GM21529 (cell line): ENCODE data around the gene E2F1.

ENCODE experiments used
- ATAC-seq: cut with Tn5 transposase; IDR thresholded peaks from one replicate; pipeline ENCODE4 v1.9.1; 2021; ENCODE audit not compliant: unreplicated experiment

E2F1 gene

DNA sequence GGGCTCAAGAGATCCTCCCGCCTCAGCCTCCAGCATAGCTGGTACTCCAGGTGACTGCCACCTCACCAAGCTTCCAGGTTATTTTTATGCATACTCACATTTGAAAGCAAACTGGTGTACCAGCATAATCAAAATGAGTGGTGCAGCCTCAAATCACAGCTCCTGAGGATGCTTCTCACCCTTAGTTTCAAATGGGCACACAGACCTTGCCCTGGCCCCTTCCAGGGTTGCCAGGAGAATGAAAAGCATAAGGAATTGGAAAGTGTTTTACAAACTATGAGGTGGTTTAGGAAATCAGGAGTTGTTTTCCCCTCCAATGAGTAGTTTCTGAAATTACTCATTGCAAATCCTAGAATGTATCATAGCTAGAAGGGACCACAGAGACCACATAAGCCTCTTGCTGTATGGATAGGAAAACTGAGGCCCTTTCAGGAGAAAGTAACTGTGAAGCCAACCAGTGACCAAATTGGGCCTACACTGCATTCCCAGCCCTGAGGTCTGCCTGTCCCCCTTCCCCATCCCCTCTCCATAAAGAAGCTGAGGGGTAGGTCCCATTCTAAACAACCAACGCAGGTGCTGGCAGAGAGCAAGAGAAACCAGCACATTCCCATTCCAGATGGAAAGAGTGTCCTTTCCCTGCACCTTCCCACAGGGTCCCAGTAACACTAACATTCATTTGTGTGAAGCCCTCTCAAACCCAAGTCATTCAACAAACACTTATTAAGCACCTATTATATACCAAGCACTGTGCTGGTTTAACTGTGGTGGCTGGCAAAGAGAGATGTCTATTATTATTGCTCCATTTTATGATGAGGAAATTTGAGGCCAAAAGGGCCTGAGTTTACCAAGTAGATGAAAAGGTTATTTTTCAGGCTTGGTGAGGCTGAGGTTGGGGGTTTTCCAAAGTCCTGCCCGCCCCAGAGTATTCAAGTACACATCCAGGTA lies 2.1 kb upstream of the E2F1 start:
- ATAC-seq: no peak

- ATAC-seq: no peak
Observed at GRCh38 chr20:33687370-33687915, 1.3 kb upstream of the E2F1 start.

- ATAC-seq: no peak
Observed at GRCh38 chr20:33686984-33687366, 790 bp upstream of the E2F1 start.

- ATAC-seq: peak; percentile 46
Observed at GRCh38 chr20:33685328-33686099, 671 bp downstream of the E2F1 start.

DNA sequence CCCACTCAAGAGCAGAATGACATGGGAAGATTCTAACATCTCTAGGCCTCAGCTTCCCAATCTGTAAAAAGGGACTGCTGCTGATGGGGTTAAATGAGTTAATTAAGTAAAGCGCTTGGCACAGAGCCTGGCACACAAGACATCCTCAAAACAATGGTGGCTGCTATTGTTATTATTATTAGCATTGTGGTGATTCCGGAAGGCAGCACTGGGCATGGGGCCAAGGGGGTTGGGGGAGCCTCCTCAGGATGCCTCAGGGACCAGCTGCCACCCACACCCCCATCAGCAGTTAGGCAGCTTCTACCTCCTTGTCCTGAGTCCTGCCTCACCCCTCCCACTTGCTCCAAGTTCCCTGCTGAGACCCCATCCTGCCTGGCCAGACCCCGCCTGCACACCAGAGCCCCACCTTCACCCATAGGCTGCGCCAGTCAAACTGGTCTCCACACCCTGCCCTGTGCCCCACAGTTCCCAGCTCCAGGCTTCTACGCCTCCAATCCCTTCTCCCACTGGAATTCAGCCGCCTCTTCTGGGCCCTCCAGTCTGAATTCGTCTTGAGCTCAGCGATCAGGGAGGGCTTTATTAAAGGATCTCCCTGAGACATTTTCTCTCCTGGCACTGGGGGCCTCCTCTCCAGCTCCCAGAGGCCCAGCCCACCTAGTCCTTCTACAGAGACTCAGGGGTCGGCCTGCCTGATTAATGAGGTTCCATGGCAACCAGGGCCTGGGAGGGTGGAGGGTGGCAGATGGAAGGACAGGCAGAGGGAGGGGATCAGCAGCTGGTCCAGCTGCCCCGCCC lies 1.5 kb downstream of the E2F1 start:
- ATAC-seq: no peak

GRCh38 chr20:33681728-33682353 lies 4.3 kb downstream of the E2F1 start:
- ATAC-seq: no peak

DNA sequence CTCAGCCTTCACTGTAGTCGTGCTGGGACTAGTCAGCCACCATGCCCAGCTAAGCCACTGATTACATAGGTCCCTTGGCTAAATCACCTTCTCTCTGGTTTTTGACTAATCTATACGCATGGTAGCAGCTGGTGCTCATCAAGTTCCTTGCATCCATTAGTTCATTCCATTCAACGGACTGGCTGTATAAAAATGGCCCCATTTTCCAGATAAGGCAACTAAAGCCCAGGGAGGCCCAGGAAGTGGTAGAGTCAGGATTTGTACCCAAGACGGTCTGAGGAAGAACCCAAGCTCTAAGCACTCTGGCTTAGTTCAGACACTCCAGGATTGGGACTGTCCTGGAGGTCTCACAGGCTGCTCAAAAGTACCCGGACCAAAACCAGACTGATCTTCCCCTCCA lies 4.9 kb downstream of the E2F1 start:
- no peak for ATAC-seq

- no peak for ATAC-seq
Observed at GRCh38 chr20:33680686-33681085, 5.5 kb downstream of the E2F1 start.

DNA sequence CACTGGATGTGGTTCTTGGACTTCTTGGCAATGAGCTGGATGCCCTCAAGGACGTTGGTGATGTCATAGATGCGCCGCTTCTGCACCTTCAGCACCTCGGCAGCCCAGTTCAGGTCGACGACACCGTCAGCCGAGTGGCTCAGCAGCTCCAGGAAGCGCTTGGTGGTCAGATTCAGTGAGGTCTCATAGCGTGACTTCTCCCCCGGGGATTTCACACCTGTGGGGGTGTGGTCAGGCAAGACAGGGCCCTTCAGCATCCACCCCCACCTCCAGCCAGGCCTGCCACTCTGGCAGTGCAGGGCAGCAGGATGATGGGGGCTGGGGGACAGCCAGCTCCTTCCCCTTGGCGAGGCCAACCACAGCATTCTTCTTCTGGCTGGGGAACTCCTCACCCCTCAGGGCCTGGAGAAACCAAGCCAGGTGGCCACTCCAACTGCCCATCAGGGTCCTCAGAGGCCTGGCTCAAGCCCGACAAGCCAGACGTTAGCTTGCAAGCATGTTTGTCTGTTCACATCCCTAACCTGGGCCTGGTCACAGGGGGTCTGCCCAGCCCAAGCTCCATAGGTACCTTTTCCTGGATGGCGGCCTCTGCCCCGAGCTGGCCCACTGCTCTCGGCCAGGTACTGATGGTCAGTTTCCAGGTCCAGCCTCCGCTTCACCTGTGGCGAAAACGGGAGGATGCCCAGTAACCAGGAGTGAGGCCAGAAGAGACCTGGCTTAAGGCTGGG lies 6.3 kb downstream of the E2F1 start:
- ATAC-seq: peak; percentile 60

- no peak for ATAC-seq
Observed at GRCh38 chr20:33677991-33678702, 8.0 kb downstream of the E2F1 start.

DNA sequence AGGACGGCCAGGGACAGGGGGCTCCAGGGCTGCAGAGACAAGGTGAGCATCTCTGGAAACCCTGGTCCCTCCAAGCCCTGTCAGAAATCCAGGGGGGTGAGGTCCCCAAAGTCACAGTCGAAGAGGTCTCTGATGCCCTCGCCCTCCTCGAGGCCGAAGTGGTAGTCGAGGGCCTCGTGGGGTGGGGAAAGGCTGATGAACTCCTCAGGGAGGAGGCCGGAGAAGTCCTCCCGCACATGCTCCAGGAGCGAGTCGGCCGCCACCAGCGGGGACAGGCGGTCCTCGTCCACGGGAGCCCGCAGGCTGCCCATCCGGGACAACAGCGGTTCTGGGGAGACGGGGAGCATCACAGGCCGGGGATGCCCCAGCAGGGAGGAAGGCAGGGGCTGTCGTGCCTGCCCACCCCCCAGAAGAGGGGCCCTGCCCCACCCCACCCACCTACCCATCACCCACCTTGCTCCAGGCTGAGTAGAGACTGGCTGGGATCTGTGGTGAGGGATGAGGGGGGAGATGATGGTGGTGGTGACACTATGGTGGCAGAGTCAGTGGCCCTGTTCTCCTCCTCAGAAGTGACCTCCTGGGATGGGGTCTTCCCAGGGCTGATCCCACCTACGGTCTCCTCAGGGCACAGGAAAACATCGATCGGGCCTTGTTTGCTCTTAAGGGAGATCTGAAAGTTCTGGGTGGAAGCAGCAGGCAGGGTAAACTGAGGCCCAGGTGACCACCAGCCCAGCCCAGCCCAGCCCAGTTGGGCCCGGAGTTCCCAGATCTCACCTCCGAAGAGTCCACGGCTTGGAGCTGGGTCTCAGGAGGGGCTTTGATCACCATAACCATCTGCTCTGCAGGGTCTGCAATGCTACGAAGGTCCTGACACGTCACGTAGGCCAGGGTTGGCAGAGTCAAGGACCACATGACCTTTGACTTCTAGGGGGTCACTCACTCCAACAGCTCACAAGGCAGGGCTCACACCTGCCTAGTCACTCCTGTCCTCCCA lies 9.2 kb downstream of the E2F1 start:
- no peak for ATAC-seq

DNA sequence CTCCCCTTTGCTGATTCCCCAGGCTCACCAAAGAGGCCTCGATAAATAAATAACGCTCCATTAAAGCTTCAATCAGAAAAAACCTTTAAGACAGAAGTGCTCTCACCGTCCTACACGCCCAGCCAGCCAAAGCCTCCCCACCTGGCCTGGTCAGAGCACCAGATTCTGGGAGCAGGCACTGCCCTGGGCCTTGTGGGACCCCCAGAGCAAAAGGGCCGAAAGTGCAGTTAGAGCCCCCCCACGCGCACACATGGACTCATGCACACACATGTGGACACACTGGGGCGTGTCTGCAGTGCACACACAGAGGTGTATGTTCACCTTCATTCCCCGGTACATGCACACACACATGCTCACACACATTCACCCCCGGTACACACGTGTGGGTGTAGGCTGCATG lies 10.1 kb downstream of the E2F1 start:
- ATAC-seq: no peak

- ATAC-seq: no peak
Observed at GRCh38 chr20:33675136-33675959, 10.8 kb downstream of the E2F1 start.

- ATAC-seq: peak; percentile 59
Observed at GRCh38 chr20:33674294-33675135, 11.7 kb downstream of the E2F1 start, which contains the start of gene NECAB3. Gene NECAB3, minus strand, starts transcription at chr20:33674428. Its CDS starts 76 bp downstream, at chr20:33674352.

- peak; percentile 33 for ATAC-seq
Observed at GRCh38 chr20:33673410-33674293, 12.5 kb downstream of the E2F1 start.
